ENCODE measurements around the gene SLC36A3.
A peak's percentile ranks its signal among the peaks of the same experiment; 100 is the strongest.
"Not testable (repeated sequence)": the region's sequence is repeated elsewhere in the genome, so short reads cannot be mapped to it uniquely, and the experiment has no call there.

Gene SLC36A3

GRCh38 chr5:151267491-151268260 lies 35.9 kb downstream of the SLC36A3 start:
- H3K27ac ChIP-seq = no peak overlapping the region
- no peak for DNase-seq (ENCODE audit: low read depth, low spot score)

GRCh38 chr5:151264113-151264512 lies 39.5 kb downstream of the SLC36A3 start:
- DNase-seq (ENCODE audit: low read depth, low spot score) = peak; percentile 72
- H3K27ac ChIP-seq = peak overlapping the region; percentile 93

GRCh38 chr5:151262532-151262931 lies 41.0 kb downstream of the SLC36A3 start:
- H3K27ac ChIP-seq = peak overlapping the region; percentile 93

GRCh38 chr5:151259931-151260330 lies 43.6 kb downstream of the SLC36A3 start:
- peak overlapping the region; percentile 89 for H3K27ac ChIP-seq
- no peak for DNase-seq (ENCODE audit: low read depth, low spot score)

More at GRCh38 chr5:151262532-151262931, 41.0 kb downstream of the SLC36A3 start:
- no peak for DNase-seq (ENCODE audit: low read depth, low spot score)

- H3K27ac ChIP-seq = peak overlapping the region; percentile 89
- no peak for DNase-seq (ENCODE audit: low read depth, low spot score)
These were observed 44.8 kb downstream of the SLC36A3 start for GRCh38 chr5:151258816-151259215.

- H3K27ac ChIP-seq = peak overlapping the region; percentile 89
- DNase-seq (ENCODE audit: low read depth, low spot score) = no peak
These were observed 45.4 kb downstream of the SLC36A3 start for GRCh38 chr5:151258201-151258611.

GRCh38 chr5:151257731-151258181 lies 45.8 kb downstream of the SLC36A3 start:
- DNase-seq (ENCODE audit: low read depth, low spot score) = peak; percentile 92
- peak overlapping the region; percentile 89 for H3K27ac ChIP-seq

GRCh38 chr5:151255621-151256286 lies 47.8 kb downstream of the SLC36A3 start:
- peak overlapping the region; percentile 89 for H3K27ac ChIP-seq
- DNase-seq (ENCODE audit: low read depth, low spot score) = no peak

- H3K27ac ChIP-seq = peak overlapping the region; percentile 89
- not testable (repeated sequence) for DNase-seq (ENCODE audit: low read depth, low spot score)
These were observed 48.6 kb downstream of the SLC36A3 start for GRCh38 chr5:151254990-151255389.

GRCh38 chr5:151254556-151254955 lies 49.0 kb downstream of the SLC36A3 start:
- peak overlapping the region; percentile 89 for H3K27ac ChIP-seq

GRCh38 chr5:151253605-151253950 lies 50.0 kb downstream of the SLC36A3 start:
- no peak for DNase-seq (ENCODE audit: low read depth, low spot score)
- H3K27ac ChIP-seq = peak overlapping the region; percentile 89

More at GRCh38 chr5:151254556-151254955, 49.0 kb downstream of the SLC36A3 start:
- DNase-seq (ENCODE audit: low read depth, low spot score) = no peak

- H3K27ac ChIP-seq = peak within 1 kb of the TSS; percentile 89
These were observed 50.6 kb downstream of the SLC36A3 start, which contains the start of gene GM2A for GRCh38 chr5:151252762-151253604. TSS of gene GM2A (plus strand) at chr5:151253185. CDS start at chr5:151253217, 32 bp downstream.

GRCh38 chr5:151251621-151252020 lies 51.9 kb downstream of the SLC36A3 start:
- DNase-seq (ENCODE audit: low read depth, low spot score) = no peak
- no peak overlapping the region for H3K27ac ChIP-seq

More at GRCh38 chr5:151252762-151253604, 50.6 kb downstream of the SLC36A3 start, which contains the start of gene GM2A:
- DNase-seq (ENCODE audit: low read depth, low spot score) = peak; percentile 97

- H3K27ac ChIP-seq = no peak overlapping the region
- no peak for DNase-seq (ENCODE audit: low read depth, low spot score)
These were observed 52.5 kb downstream of the SLC36A3 start for GRCh38 chr5:151251001-151251551.

GRCh38 chr5:151250346-151251000 lies 53.1 kb downstream of the SLC36A3 start:
- H3K27ac ChIP-seq = no peak overlapping the region

GRCh38 chr5:151249281-151249680 lies 54.3 kb downstream of the SLC36A3 start:
- DNase-seq (ENCODE audit: low read depth, low spot score) = no peak
- H3K27ac ChIP-seq = no peak overlapping the region

More at GRCh38 chr5:151250346-151251000, 53.1 kb downstream of the SLC36A3 start:
- no peak for DNase-seq (ENCODE audit: low read depth, low spot score)

GRCh38 chr5:151248651-151249050 lies 54.9 kb downstream of the SLC36A3 start:
- no peak for DNase-seq (ENCODE audit: low read depth, low spot score)
- H3K27ac ChIP-seq = no peak overlapping the region

- DNase-seq (ENCODE audit: low read depth, low spot score) = no peak
- no peak overlapping the region for H3K27ac ChIP-seq
These were observed 57.8 kb downstream of the SLC36A3 start for GRCh38 chr5:151245680-151246219.

- DNase-seq (ENCODE audit: low read depth, low spot score) = no peak
These were observed 59.4 kb downstream of the SLC36A3 start for GRCh38 chr5:151244206-151244605.

More at GRCh38 chr5:151244206-151244605, 59.4 kb downstream of the SLC36A3 start:
- H3K27ac ChIP-seq = no peak overlapping the region

Data from epithelial cell of prostate (primary cell).